Measurements from ENCODE around the gene PGA5.
"Not testable (repeated sequence)": the region's sequence is repeated elsewhere in the genome, so short reads cannot be mapped to it uniquely, and the experiment has no call there.

- not testable (repeated sequence) for TF ChIP-seq CTCF (IDR thresholded peaks at IDR 0.05; ENCODE audit: borderline replicate concordance, extremely low read depth, low read length, poor library complexity, severe bottlenecking); EZH2 (IDR thresholded peaks at IDR 0.05; ENCODE audit: borderline replicate concordance, low read depth, low read length, severe bottlenecking)
Measured at GRCh38 chr11:61240288-61240687, 687 bp upstream of the PGA5 start.

All from DND-41 (cell line).